NAMALWA (cell line): ENCODE data around the gene USP22.
A peak's percentile ranks its signal among the peaks of the same experiment; 100 is the strongest.

Source experiments
- DNase-seq: peaks from one replicate; pipeline ENCODE4 v3.0.0-alpha.2; 2015; ENCODE audit warnings: low spot score

Gene USP22

DNA sequence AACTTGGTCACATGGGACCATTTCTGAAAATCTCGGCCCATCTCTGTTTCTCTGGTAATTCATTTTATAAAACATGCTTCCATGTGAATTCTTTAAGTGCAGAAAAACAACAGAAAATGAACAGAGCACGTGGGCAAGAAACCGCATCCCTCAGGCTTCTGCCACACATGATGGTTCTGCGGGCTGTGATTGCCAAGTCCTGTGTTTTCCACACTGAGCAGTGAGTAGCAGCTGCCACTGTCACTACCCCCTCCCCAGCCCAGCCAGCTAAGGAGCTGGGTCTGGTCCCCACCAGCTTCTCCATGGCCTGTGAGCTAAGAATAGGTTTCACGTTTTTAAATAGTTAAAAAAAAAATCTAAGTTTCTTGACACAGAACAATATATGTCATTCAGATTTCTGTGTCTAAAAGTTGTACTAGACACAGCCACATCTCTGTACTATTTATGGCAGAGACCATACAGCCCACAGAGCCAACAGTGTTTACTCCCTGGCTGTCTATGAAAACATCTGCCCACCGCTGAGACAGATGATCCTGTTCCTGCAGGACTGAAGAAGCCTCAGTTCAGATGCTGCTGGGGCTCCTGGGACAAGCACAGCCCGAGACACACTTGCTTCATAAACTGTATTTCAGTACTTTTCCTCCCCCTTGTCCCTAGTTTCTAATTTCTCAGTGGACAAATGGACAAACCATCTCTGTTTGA, 41.5 kb downstream of the USP22 start:
- DNase-seq, result no peak

DNA sequence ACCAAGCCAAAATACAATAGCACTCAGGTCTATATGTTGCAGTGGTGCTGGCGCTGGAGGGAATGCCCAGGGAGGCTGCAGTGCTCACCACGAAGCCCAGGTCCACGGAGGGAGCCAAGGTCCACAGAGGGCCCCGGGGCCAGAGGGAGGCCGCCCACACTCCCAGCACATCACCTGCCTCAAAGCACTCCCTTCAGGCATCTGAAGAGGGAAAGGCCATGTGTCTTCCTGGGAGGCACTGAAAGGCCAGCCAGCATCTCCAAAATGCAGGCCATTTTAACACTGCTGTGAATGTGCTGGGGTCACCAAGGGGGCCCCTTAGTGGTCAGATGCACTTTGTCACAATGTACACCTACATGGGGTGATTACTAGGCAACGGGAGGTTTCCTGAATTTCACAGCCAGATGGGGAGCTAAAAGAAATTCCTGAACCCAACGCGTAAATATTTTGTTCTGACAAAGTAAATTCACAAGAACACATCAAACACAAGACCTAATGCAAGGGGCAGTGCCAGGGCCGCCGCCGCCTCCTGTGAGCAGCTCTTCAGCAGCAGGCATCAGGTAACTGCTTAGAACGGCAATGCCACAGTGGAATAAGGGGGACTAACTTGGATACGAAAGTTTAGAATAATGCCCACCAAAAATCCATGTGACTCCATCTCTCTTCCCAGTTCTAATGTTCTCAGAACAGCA, 42.8 kb downstream of the USP22 start:
- DNase-seq, result no peak

GRCh38 chr17:20999044-20999573, 43.7 kb downstream of the USP22 start:
- no peak for DNase-seq

DNA sequence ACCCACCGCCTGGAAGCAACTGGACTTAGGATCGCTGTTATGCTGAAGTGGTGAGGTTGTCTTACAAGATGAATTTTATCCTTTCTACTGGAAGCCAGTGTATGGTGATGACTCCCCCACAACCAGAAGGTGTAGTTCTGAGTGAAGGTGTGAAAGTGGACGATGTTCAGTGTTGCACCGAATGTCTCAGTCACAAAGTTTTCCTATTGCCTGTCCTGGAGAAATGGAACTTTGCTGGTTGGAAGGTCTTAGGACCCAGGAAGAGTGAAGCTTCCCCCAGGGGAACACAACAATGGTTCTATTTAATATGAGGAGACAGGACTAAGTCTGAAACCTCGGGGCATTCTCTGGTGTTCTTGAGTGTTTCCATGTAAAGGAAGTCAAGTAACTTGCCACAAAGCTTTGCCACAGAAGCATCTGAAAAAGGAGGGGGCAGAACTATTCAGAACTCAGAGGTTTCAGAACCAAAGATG, 44.2 kb downstream of the USP22 start:
- DNase-seq, result no peak

DNA sequence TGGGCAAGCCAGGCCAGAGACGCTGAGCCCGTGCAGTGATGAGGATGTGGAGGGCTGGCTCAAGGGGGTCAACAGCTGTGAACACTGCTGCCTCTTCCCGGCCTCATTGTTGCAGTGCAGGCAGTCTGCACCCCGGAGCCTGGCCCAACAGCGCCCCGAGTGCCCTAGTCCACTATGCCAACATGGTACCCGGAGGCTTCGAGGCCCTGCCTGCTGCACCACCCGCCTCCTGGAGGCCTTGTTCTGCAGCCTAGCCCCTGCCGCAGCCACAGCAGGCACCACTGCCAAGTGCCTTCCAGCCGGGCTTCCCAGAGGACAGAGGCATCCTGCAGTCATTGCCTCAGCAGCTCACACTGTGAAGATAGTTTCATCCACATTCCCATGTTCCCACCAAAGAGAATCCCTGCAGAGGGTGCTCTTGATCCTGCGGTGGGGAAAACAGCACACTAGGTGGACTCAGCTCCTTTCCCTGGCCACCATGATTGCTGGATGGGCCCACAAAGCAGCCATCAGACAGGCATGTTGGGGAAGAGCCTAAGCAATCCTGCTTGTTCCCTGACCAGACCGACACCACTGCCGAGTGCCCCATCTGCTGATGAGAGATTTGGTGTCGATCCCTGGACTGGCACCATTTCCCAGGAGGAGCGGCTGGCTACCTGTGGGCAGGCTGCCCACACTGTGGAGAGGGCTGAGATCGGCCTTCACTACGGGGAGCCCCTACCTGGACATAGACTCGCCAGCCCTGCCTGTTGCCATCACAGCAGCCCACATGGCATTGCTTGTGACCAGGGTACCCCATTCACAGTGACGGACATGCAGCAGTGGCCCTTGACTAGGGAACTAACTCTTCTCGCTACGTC, 44.9 kb downstream of the USP22 start:
- no peak for DNase-seq

GRCh38 chr17:20996724-20997615, 45.8 kb downstream of the USP22 start:
- no peak for DNase-seq

GRCh38 chr17:20995873-20996723, 46.7 kb downstream of the USP22 start:
- no peak for DNase-seq

DNA sequence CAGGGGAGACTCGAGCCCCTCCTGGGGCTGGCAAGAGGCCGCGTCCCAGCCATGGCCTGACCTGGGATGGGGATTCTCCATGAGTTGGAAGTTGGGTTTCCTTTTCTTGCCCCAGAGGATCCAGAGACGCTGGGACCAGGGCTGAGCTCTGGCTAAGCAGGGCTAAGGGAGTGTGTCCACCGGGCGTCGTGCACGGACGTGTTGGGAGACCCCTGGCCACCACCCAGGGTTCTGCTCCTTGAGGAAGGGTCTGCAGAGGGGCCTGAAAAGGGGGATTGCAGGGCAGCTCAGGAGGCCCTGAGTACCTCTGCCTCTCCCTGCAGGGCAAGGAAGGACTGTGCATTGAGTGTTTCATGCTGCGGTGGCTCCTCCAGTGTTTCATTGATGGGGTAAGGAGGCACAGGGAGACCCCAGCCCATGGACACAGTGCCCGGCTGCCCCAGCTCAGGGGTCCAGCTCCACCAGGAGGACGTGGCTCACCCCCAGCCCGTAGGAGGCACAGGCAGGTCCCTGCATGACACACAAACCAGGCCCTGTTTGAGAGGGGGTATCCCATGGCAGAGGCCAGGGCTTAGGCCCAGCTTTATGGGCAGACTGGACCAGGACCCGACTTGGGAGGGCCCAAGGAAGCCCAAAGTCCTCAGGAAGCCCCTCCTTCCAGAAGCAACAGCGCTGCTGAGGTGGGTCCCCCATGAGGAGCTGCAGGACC, 47.5 kb downstream of the USP22 start:
- no peak for DNase-seq

DNA sequence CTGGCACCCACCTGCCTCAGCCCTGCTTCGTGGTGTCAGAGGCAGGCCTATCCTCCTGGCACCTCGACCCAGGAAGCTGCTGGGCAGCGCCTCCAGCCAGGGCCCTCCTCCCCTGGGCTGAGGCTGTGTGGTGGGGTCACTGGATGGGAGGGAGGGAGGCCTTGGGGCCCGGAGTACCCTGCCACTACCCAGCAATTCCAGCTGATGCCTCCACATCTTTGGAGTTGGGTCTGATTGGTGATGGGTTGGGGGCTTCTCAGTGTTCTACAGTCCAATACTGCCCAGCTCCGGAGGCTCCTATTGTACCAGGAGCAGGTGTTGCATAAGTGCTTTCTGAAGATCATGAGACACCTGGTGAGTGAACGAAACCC, 48.0 kb downstream of the USP22 start:
- DNase-seq, result no peak

DNA sequence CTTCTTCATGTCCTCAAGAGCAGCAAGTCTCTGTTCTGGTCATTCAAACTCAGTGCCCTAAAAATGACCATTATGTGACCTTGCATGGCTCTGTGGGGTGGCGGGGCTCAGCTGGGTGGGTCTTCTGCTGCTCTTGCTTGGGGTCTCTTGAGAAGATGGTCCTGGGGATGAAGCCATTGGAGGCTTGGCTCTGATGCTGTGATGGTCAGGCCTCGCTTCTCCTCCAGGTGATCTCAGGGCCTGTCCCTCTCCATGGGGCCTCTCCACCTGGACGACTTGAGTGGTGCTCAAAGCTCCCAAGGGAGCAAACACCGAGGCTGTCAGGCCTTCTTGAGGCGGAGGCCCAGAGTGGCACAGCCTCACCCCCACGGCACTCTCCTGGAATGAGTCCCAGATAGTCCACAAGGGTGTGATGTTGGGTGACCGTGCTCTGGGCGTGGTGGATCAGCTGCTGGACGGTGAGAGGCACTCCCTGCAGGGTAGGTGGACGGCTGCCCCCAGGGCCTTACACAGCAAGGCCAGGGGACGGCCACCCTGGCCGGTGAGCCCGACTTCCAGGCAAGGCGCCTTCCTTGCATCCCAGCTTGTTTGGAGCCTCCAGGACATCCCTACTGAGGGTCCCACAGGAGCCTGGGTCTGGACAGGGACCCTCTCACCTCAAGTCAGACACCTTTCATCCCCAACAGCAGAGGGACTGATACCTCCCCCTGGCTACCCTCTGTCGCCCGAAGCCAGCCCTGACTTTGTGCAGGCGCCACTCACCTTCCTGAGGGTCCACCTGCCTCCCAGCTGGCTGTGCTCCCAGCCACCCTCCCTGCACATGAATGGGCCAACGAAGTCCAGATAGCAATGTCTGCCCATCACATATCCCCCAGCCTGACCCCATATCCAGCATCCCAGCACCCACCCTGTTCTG, 48.7 kb downstream of the USP22 start:
- no peak for DNase-seq

- peak; percentile 75 for DNase-seq
These were observed 49.6 kb downstream of the USP22 start for GRCh38 chr17:20992987-20993862.

DNA sequence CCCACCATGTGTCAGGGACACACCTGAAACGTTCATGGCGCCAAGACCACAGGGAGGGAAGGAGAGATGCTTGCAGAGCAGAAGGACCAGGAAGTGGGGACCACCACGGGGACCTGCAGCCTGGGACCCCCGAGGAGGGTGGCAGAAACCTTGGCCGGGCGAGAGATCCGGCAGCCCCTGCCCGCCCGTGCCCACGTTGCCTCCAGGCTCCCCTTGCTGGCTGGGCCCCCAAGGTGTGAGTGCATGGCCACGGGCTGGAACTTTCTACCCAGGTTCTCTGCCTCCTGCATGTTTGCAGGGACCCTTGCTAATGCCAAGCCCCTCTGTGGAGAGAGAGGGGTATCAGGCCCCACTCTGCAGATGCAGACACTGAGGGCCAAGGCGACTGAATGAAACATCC, 50.4 kb downstream of the USP22 start:
- no peak for DNase-seq

GRCh38 chr17:20991276-20992037, 51.4 kb downstream of the USP22 start:
- DNase-seq, result no peak

- no peak for DNase-seq
These were observed 52.6 kb downstream of the USP22 start for GRCh38 chr17:20989991-20990855.

DNA sequence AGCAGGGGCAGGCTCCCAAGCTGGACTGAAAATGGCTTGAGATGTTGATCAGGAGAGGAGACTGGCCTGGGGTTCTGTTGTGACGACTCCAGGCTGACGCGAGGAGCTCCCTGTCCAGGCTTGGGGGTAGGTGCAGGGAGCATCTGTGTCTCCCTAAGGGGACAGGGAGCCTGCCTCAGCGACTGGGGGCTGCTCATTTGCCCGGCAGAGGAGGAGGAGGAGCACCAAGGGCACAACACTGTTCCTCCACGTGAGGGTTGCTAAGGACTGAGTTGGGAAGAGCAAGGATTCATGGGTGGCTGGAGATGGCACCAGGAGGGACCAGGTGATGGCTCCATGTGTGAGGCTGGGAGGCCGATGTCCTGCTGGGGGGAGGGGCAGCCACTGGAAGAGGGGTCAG, 53.3 kb downstream of the USP22 start:
- DNase-seq, result no peak

DNA sequence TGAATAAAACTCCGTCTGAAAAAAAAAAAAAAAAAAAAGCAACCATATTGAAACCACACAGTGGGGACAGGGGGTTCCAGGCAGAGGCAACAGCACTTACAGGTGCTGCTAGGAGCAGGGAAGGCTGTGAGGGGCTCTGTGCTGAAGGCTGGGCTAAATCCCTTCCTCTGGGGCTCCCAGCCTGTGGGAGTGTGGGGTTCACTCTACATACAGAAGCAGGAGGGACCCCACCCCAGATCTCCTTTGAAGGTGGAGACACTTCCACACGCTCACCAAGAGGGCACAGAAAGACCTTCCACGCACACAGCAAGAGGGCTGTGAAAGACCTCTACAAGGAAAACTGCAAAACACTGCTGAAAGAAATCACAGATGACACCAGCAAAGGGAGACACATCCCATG, 53.9 kb downstream of the USP22 start:
- DNase-seq, result no peak
